Embryonic facial prominence (tissue), 1 donor: ENCODE data around the gene NTNG2.
"Not testable (repeated sequence)": the region's sequence is repeated elsewhere in the genome, so short reads cannot be mapped to it uniquely, and the experiment has no call there.

Experiments
- DNase-seq: peaks from one replicate; pipeline ENCODE4 v3.0.0-alpha.2; 2016; ENCODE audit errors: extremely low spot score

The NTNG2 gene, protein sequence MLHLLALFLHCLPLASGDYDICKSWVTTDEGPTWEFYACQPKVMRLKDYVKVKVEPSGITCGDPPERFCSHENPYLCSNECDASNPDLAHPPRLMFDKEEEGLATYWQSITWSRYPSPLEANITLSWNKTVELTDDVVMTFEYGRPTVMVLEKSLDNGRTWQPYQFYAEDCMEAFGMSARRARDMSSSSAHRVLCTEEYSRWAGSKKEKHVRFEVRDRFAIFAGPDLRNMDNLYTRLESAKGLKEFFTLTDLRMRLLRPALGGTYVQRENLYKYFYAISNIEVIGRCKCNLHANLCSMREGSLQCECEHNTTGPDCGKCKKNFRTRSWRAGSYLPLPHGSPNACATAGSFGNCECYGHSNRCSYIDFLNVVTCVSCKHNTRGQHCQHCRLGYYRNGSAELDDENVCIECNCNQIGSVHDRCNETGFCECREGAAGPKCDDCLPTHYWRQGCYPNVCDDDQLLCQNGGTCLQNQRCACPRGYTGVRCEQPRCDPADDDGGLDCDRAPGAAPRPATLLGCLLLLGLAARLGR

DNA sequence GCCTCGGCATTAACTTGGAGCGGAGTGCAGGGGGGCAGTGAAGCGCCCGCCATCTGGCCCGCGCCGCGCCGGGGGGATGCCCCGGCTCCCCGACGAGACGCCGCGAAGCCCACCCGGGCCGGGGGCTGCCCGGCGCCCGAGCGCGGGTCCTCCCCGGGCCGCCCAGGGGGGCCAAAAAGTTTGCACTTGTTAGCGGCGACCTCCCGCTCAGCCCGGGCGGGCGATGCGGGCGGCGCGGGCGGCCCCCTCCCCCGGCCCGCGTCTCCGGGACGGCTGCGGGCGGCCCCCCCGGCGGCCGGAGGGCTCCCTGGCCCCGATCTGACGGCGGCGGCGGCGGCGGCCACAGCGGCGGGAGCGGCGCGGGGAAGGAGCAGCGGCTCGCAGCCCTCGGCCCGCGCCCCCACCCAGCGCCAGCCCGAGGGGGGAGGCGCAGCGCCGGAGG is at the start of gene NTNG2:
TSS of gene NTNG2 (plus strand) at position 316 of the 442 bp plus-strand sequence. CDS start 4,774 bp downstream, outside the sequence.
- no peak for DNase-seq

GRCh38 chr9:132114102-132114707 is 47.7 kb upstream of the NTNG2 start:
- DNase-seq: no peak

DNA sequence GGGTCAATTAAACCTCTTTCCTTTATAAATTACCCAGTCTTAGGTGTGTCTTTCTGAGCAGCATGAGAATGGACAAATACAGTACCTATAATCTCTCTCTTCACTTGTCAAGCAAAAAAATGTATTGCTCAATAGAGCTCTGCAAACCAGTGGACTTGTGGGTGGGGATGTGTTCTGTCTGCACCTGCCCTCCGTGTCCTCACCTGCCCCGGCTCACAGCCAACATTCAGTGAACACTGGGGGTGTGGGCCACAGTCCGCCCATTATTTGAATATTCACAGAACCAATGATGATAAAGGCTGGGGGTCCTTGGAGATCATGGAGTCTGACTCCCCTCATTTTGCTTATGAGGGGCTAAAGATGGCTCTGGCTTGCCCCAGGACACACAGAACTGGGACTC is 45.3 kb upstream of the NTNG2 start:
- no peak for DNase-seq

DNA sequence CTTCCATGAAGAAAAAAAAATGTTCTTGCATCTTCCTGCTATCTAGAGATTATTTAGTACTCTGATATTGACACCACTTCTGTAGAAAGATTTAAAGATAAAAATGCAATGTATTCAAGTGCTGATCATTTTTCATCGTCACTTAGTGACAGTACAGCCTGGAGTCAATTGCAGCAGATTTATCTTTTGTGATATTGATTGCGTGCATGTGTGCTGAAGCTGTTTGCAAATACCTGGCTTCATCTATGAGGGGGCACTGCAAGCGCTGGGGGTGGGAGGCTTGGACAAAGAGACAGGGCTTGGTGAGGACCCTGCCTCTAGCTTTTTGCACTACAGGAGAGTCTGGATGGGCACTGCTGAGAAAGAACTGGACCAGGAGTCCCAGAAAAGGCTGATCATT is 44.2 kb upstream of the NTNG2 start:
- DNase-seq: no peak

GRCh38 chr9:132121021-132121420 is 40.8 kb upstream of the NTNG2 start:
- no peak for DNase-seq

GRCh38 chr9:132124800-132125199 is 37.1 kb upstream of the NTNG2 start:
- no peak for DNase-seq

DNA sequence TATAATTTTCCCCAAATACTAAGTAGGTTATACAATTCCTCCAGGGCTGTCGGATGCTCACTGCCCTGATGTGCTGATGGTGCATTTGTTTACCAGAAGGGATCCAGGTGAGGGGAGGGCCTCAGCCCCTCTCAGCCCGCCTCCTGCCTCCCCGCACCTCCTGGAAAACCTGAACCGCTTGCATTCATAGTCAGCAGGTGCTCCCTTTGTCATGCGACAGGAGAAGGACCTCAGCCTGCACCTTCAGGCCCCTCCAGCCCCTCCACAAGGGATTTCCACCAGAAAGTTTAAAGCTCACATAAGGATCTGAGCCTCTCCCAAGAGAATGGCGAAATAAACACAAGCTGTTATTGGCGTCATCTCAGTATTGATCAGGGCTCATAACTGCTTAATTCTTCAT is 36.5 kb upstream of the NTNG2 start:
- no peak for DNase-seq

DNA sequence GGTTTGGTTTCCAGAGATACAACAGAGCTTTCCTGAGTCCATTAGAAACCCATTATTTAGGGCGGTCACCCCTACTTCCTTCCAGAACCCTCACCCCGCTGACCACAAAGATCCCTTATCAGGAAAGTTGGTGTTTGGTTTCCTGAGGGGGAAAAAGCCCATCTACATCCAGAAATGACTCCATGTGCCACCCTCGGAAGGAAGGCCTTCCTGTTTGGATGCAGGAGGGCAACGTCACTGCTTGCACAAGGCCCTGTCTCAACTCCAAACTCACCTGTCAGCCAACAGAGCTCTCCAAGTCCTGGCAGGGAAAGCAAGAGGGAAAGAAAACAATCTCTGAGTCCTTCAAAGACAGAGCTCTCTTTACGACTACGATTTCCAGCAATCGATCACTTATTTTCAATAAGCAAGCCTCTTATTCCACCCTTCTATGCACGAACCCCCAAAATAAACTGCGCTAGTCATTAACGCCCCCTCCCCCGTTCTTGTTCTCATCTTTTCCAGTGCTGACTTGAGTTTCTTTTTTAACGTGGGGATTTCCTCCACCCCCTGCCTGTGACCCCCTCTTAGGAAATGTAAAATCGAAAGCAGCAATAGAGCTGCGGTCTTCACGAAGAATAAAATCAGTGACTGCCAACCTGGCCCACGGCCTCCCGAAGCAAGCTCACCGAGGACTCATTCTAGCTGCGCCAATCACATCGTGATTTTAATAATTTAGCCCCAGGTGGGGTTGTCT is 35.7 kb upstream of the NTNG2 start:
- no peak for DNase-seq

GRCh38 chr9:132126680-132127236 is 35.1 kb upstream of the NTNG2 start:
- DNase-seq: no peak

DNA sequence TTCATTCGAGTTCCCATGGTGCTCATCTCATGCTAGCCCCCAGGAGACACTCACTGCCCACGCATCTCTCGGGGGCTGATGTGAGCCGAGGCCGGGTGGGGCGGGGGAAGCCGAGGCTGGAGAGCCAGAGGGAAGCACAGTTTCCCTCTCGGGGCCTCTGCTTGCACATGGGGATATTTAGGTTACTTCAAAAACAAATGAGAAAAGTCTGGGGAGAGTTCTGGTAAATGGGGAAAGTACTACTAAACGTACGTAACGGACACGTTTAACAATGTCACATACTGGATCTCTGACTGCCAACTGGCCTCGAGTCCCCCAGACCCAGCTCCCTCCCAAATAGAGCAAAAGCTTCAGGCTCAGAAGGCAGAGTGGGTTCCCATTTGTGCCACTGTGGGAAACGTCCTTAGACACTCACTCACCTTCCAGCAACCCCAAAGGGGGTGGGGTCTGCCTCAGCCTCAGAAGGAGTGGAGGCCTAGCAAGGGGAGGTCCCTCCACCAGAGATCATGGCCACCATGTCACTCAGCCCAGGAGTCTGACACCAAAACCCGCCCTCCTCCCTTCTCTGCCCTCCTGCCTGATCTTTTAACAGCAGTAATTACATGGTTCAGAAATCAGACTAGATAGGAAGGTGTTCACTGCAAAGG is 33.8 kb upstream of the NTNG2 start:
- no peak for DNase-seq

GRCh38 chr9:132129535-132129934 is 32.3 kb upstream of the NTNG2 start:
- no peak for DNase-seq

- DNase-seq: not testable (repeated sequence)
These were observed 27.8 kb upstream of the NTNG2 start for GRCh38 chr9:132134085-132134484.

- DNase-seq: no peak
These were observed 26.4 kb upstream of the NTNG2 start for GRCh38 chr9:132135456-132135855.

- DNase-seq: no peak
These were observed 25.6 kb upstream of the NTNG2 start for GRCh38 chr9:132136151-132136780.

- no peak for DNase-seq
These were observed 20.4 kb upstream of the NTNG2 start for GRCh38 chr9:132141344-132141947.

DNA sequence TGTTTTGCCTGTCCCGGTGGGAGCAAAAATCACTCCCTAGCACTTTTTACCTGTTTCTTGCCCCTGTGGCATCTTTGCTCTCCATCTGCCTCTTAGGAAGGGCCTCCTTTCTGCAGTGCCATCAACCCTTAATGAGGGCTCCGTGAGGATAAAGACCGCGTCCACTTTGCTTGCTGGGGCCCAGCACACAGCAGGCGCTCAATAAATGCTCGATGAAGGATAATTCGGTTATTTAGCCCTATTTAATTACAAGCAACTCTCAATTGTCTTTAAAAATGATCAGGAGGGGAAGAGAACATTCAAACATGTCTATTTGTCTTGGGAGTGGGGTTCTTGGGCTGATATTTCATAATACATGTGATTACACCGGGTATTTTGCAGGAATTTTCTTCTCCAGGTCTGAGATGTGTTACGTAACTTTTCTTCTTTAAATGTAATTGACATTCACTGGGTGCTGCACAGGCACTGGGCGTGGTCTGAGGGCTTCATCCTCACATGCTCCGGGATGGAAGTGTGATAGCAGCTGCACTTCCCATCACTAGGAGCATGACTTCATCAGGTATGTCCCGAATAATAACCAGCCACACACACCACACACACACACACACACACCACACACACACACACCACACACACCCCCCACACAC is 19.8 kb upstream of the NTNG2 start:
- DNase-seq: no peak

DNA sequence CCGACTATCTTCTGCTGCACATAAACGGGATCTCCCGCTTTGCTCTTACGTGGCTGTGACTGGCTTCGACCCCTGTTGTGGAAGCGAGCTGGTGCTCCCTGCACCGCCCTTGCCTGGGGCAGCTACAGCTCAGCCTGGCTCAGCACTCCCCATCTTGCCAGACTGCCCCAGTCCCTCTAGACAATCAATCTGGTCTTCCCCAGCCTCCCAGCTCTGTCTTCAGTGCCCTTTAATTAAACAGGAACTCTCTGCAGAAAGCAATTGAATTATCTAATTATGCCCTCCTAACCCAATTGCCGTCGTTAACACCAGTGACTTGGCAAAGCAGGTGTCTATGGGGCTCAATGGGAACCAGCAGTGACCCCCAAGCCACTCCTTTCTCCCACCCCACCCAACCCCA is 18.9 kb upstream of the NTNG2 start:
- no peak for DNase-seq

DNA sequence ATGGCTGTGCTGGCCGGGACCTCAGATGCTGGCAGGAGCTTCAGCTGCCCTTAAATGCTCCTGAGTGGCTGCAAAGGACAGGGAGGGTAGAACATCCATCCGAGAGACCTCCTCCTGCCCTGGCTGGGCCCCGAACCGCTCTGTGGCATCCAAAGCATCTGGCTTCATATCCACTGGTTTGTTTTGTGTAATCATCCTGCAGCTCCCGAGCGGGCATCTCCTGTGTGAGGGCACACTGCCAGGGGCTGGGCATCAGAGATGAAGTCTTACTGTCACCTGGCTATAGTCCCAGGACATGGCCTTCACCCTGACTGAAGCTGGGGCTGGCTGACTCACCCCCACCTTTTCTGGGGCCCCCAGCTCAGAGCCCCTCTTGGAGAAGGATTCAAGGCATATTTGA is 18.5 kb upstream of the NTNG2 start:
- no peak for DNase-seq

- no peak for DNase-seq
These were observed 17.0 kb upstream of the NTNG2 start for GRCh38 chr9:132144708-132145365.

- no peak for DNase-seq
These were observed 15.8 kb upstream of the NTNG2 start for GRCh38 chr9:132146039-132146438.
